ENCODE measurements around the gene PCBD2.

PCBD2 gene

DNA sequence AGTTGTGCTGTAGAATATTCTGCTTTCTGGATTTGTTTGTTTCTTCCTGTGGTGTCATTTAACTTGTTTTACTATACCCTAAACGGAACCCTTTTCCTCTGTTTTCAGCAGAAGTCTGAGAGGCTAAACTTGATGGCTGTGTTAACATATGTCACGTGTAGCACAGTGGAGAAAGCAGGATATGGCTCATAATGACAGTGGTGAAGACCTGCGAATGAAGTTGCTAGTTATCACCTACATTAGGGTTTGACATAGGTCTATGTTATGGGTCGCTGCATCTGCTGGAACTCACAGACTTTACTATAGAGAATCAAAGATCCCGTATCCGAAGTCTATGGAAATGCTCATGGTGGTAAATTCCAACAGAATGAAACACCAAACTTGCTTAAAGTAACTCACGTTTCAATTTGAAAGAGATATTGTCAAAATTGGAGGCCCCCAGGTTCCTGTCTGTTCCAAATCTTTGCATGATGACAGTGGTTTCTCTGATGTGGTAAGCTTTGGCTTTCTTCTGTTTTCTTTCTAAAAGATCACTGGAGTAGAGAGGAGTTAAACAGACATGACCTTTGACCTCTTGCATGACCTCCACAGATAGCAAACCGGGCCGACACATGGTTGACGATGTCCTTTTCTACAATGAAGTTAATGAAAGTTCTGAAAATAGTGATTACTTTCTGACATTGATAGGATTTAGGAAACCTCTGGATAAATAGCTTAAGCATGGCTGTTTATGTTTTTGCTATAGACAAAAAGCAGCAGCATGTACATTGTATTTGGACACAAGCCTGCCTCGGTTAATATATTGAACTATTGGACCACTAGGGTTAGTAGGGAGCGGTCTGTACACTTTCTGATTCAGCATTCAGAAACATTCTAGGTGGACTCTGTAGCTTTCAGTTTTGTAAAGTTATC is 59.7 kb downstream of the PCBD2 start:
- no peak for TF ChIP-seq SIN3A (IDR thresholded peaks at IDR 0.05; ENCODE audit: borderline replicate concordance, insufficient read depth, low read length)
- TF ChIP-seq TAF1 (IDR thresholded peaks at IDR 0.05; ENCODE audit: borderline replicate concordance, insufficient read depth, low read length), result no peak
- no peak for TF ChIP-seq POLR2AphosphoS5 (IDR thresholded peaks at IDR 0.05; ENCODE audit: low read depth, low read length)
- TF ChIP-seq, protein P1, sequence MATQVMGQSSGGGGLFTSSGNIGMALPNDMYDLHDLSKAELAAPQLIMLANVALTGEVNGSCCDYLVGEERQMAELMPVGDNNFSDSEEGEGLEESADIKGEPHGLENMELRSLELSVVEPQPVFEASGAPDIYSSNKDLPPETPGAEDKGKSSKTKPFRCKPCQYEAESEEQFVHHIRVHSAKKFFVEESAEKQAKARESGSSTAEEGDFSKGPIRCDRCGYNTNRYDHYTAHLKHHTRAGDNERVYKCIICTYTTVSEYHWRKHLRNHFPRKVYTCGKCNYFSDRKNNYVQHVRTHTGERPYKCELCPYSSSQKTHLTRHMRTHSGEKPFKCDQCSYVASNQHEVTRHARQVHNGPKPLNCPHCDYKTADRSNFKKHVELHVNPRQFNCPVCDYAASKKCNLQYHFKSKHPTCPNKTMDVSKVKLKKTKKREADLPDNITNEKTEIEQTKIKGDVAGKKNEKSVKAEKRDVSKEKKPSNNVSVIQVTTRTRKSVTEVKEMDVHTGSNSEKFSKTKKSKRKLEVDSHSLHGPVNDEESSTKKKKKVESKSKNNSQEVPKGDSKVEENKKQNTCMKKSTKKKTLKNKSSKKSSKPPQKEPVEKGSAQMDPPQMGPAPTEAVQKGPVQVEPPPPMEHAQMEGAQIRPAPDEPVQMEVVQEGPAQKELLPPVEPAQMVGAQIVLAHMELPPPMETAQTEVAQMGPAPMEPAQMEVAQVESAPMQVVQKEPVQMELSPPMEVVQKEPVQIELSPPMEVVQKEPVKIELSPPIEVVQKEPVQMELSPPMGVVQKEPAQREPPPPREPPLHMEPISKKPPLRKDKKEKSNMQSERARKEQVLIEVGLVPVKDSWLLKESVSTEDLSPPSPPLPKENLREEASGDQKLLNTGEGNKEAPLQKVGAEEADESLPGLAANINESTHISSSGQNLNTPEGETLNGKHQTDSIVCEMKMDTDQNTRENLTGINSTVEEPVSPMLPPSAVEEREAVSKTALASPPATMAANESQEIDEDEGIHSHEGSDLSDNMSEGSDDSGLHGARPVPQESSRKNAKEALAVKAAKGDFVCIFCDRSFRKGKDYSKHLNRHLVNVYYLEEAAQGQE (IDR thresholded peaks at IDR 0.05; ENCODE audit: insufficient read depth in 1 of 2, low read depth in 2 of 2, low read length in 2 of 2), result no peak
- no peak for TF ChIP-seq FOXP2 (optimal IDR thresholded peaks at IDR 0.05; ENCODE audit: borderline replicate concordance, extremely low read depth, extremely low read length, insufficient read depth)

DNA sequence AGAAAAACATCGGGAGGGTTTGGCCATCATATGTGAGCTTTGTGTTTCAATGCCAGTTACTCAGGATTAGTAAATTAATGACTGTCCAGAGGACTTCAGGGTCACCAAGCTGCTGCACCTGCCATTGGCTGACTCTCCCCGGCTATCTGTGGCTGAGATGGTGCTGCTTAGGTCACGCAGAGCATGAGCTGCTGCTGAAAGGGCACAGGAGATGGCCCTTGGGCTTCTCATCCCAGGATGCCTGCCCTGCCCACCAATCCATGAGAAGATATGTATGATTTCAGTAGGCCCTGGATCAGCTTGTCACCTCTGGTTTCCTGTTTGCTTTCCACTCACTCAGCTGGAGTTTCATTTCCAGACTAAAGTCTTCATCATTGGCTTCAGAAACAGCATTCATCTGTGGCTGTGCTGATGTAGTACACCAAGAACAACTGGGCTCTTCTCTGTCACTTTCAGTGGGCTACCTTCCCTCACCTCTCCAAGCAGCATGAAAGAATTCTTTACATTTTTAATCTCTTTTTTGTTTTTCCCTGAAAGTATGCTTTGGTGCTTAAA is 60.4 kb downstream of the PCBD2 start:
- TF ChIP-seq FOXP2 (optimal IDR thresholded peaks at IDR 0.05; ENCODE audit: borderline replicate concordance, extremely low read depth, extremely low read length, insufficient read depth), result no peak
- TF ChIP-seq TAF1 (IDR thresholded peaks at IDR 0.05; ENCODE audit: borderline replicate concordance, insufficient read depth, low read length), result no peak
- TF ChIP-seq SIN3A (IDR thresholded peaks at IDR 0.05; ENCODE audit: borderline replicate concordance, insufficient read depth, low read length), result no peak

DNA sequence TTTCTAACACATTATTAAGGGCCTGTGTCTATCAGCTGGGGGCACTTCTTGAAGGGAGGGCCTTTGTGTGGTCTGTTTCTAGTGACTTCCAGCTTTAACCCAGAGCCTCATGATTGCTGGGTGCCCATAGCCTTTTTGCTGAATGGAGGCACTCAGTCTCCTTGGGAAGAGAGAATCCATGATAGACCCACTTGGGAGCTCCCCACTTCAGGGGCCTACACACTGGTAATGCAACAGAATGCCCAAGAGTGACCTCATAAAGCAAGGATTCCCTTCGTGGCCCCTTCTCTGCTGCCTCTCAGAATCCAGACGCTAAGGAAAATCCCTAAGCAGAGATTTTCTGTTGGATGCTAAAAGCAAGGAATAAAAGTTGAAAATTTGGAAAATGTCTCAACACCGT is 62.7 kb downstream of the PCBD2 start, which contains the start of gene CATSPER3:
TSS of gene CATSPER3 (plus strand) at position 301 of the 400 bp plus-strand sequence. CDS start at position 386, 85 bp downstream.
- TF ChIP-seq SIN3A (IDR thresholded peaks at IDR 0.05; ENCODE audit: borderline replicate concordance, insufficient read depth, low read length), result no peak

DNA sequence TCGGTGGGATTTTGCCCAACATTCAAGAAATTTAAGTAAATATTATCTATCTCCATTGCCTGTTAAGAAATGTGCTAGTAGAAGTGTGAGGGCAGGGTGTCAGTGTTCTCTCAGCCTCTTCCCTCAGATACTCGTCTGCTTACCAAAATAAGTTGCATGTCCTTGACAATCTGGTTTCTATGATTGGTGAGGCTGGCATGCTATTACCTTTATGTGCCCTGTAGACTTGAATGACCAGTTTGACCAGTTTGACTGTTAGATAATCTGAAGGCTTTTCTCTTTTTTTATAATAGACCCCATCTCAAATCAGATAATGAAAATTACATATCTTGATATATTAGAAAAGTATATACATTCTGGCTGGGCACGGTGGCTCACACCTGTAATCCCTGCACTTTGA is 63.1 kb downstream of the PCBD2 start:
- TF ChIP-seq POLR2AphosphoS5 (IDR thresholded peaks at IDR 0.05; ENCODE audit: low read depth, low read length), result no peak

DNA sequence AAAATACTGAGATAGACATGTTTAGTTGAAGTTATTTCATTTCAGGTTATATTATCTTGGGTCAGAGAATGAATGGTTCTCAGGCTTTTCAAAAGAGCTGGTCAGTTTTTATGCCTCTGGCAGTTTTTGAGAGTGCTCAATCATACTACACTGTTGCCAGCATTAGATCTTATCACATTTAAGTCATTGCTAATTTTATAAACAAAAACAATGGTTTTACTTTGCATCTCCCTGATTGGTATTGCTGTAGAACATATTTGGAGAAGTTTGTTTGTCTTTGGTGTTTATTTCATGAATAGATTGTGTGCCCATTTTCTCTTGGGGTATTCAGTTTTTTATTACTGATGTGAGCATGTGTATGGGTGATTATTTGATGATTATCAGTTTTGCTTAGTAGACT is 64.2 kb downstream of the PCBD2 start:
- TF ChIP-seq, protein P1 (IDR thresholded peaks at IDR 0.05; ENCODE audit: insufficient read depth in 1 of 2, low read depth in 2 of 2, low read length in 2 of 2), result no peak
- TF ChIP-seq TAF1 (IDR thresholded peaks at IDR 0.05; ENCODE audit: borderline replicate concordance, insufficient read depth, low read length), result no peak
- TF ChIP-seq FOXP2 (optimal IDR thresholded peaks at IDR 0.05; ENCODE audit: borderline replicate concordance, extremely low read depth, extremely low read length, insufficient read depth), result no peak
- no peak for TF ChIP-seq SIN3A (IDR thresholded peaks at IDR 0.05; ENCODE audit: borderline replicate concordance, insufficient read depth, low read length)

DNA sequence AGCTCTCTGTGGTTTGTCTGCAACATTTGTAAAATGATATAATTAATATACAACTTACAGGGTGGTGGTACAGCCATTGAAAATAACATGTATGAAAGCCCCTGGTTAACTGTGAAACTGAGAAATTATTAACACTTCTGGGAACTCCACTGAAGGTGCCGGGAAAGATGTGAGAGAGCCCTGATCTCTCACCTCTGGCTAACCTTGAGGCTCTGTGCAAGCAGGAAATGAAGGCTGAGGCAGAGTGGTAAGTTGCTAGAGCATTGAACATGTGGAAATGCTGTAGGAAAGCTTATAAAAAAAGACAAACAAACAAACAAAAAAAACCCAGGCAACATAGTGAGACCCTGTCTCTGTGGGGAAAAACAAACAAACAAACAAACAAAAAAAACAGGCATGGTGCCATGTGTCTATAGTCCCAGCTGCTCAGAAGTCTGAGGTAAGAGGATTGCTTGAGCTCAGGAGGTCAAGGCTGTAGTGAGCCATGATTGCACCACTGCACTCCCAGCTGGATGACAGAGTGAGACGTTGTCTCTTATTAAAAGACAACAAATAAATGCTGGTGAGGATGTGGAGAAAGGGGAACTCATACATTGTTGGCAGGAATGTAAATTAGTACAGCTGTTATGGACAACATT is 70.3 kb downstream of the PCBD2 start:
- TF ChIP-seq TAF1 (IDR thresholded peaks at IDR 0.05; ENCODE audit: borderline replicate concordance, insufficient read depth, low read length), result no peak
- TF ChIP-seq, protein P1 (IDR thresholded peaks at IDR 0.05; ENCODE audit: insufficient read depth in 1 of 2, low read depth in 2 of 2, low read length in 2 of 2), result no peak
- no peak for TF ChIP-seq SIN3A (IDR thresholded peaks at IDR 0.05; ENCODE audit: borderline replicate concordance, insufficient read depth, low read length)
- TF ChIP-seq FOXP2 (optimal IDR thresholded peaks at IDR 0.05; ENCODE audit: borderline replicate concordance, extremely low read depth, extremely low read length, insufficient read depth), result no peak
- TF ChIP-seq POLR2AphosphoS5 (IDR thresholded peaks at IDR 0.05; ENCODE audit: low read depth, low read length), result no peak

Measured in PFSK-1 (cell line).